ENCODE measurements around the gene IER5.

IER5 gene

DNA sequence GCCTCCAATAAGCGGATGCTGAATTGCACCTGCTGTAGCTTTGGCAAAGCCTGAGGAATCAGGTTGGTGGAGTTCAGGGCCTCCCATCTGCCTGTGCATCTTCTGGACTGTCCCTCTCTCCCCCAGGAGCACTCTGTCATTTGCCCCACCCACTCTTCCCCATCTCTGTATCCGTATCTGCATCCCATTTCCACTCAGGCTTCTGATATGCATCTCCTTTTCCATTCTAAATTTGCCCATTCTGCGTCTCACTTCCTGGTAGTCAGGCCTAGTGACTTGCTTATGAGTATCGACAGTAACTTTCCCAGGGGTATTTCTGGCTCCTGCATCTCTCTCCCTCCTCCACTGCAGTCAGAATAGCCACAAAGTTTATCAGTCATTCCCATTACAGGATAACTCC is 39.1 kb upstream of the IER5 start (continued):
- TF ChIP-seq, protein P1, sequence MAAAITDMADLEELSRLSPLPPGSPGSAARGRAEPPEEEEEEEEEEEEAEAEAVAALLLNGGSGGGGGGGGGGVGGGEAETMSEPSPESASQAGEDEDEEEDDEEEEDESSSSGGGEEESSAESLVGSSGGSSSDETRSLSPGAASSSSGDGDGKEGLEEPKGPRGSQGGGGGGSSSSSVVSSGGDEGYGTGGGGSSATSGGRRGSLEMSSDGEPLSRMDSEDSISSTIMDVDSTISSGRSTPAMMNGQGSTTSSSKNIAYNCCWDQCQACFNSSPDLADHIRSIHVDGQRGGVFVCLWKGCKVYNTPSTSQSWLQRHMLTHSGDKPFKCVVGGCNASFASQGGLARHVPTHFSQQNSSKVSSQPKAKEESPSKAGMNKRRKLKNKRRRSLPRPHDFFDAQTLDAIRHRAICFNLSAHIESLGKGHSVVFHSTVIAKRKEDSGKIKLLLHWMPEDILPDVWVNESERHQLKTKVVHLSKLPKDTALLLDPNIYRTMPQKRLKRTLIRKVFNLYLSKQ (tag by site-specific recombination; IDR thresholded peaks at IDR 0.05; ENCODE audit: borderline replicate concordance): no peak

DNA sequence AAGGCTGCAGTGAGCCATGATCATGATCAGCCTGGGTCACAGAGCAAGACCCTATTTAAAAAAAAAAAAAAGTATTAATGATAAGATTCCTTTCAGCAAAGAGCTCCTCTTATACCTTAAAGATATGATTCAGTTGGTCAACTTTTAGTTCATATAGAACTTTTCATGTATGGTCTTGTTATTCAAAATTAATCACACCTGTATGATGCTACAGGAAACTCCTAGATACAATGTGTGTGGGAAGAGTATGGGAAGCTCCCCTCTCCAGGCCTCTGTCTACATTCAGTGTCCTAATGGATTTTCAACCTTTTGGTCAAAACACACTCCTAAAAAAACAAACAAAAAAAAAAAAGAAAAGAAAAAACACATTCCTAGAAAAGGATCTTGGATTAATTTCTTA is 37.6 kb upstream of the IER5 start:
- CTCF ChIA-PET: interaction anchor here (0.6 to 1.9 kb wide), 4 partner anchors 11 to 77 kb away, joined by 3 to 9 read pairs (median 3); no protein-coding TSS in a partner anchor
- Histone ChIP-seq H3K27ac (ENCODE audit: extremely low read depth, low read depth, low read length) (no peak overlapping the region), H3K4me1 (ENCODE audit: control insufficient read depth, insufficient read depth, low read length) (no peaks in the 10 kb centered on the region), H3K4me3 (ENCODE audit: low read depth, low read length) (no peak overlapping the region), H3K9me3 (ENCODE audit: control insufficient read depth, insufficient read depth, low read depth, low read length) (no peaks in the 10 kb centered on the region), H3K36me3 (ENCODE audit: control insufficient read depth in 2 of 2, insufficient read depth in 1 of 2, low read length in 2 of 2) (no peaks in the 10 kb centered on the region)
- TF ChIP-seq, protein P2, sequence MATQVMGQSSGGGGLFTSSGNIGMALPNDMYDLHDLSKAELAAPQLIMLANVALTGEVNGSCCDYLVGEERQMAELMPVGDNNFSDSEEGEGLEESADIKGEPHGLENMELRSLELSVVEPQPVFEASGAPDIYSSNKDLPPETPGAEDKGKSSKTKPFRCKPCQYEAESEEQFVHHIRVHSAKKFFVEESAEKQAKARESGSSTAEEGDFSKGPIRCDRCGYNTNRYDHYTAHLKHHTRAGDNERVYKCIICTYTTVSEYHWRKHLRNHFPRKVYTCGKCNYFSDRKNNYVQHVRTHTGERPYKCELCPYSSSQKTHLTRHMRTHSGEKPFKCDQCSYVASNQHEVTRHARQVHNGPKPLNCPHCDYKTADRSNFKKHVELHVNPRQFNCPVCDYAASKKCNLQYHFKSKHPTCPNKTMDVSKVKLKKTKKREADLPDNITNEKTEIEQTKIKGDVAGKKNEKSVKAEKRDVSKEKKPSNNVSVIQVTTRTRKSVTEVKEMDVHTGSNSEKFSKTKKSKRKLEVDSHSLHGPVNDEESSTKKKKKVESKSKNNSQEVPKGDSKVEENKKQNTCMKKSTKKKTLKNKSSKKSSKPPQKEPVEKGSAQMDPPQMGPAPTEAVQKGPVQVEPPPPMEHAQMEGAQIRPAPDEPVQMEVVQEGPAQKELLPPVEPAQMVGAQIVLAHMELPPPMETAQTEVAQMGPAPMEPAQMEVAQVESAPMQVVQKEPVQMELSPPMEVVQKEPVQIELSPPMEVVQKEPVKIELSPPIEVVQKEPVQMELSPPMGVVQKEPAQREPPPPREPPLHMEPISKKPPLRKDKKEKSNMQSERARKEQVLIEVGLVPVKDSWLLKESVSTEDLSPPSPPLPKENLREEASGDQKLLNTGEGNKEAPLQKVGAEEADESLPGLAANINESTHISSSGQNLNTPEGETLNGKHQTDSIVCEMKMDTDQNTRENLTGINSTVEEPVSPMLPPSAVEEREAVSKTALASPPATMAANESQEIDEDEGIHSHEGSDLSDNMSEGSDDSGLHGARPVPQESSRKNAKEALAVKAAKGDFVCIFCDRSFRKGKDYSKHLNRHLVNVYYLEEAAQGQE (tag by site-specific recombination; IDR thresholded peaks at IDR 0.05): no peak
- no peak for TF ChIP-seq WT1 (tag by site-specific recombination; IDR thresholded peaks at IDR 0.05)
- no peak for TF ChIP-seq ZNF473 (tag by site-specific recombination; IDR thresholded peaks at IDR 0.05)
- no peak for TF ChIP-seq ZNF423 (tag by site-specific recombination; IDR thresholded peaks at IDR 0.05)
- no peak for TF ChIP-seq ZFP3 (tag by site-specific recombination; IDR thresholded peaks at IDR 0.05; ENCODE audit: low read depth)
- no peak for TF ChIP-seq ZNF121 (tag by site-specific recombination; IDR thresholded peaks at IDR 0.05)
- TF ChIP-seq, protein P3, sequence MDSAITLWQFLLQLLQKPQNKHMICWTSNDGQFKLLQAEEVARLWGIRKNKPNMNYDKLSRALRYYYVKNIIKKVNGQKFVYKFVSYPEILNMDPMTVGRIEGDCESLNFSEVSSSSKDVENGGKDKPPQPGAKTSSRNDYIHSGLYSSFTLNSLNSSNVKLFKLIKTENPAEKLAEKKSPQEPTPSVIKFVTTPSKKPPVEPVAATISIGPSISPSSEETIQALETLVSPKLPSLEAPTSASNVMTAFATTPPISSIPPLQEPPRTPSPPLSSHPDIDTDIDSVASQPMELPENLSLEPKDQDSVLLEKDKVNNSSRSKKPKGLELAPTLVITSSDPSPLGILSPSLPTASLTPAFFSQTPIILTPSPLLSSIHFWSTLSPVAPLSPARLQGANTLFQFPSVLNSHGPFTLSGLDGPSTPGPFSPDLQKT (IDR thresholded peaks at IDR 0.05; ENCODE audit: borderline replicate concordance, low read depth, low read length): no peak
- TF ChIP-seq ZNF610 (tag by site-specific recombination; IDR thresholded peaks at IDR 0.05; ENCODE audit: borderline replicate concordance): no peak
- TF ChIP-seq MYNN (tag by site-specific recombination; IDR thresholded peaks at IDR 0.05; ENCODE audit: borderline replicate concordance): no peak
- TF ChIP-seq, protein P4, sequence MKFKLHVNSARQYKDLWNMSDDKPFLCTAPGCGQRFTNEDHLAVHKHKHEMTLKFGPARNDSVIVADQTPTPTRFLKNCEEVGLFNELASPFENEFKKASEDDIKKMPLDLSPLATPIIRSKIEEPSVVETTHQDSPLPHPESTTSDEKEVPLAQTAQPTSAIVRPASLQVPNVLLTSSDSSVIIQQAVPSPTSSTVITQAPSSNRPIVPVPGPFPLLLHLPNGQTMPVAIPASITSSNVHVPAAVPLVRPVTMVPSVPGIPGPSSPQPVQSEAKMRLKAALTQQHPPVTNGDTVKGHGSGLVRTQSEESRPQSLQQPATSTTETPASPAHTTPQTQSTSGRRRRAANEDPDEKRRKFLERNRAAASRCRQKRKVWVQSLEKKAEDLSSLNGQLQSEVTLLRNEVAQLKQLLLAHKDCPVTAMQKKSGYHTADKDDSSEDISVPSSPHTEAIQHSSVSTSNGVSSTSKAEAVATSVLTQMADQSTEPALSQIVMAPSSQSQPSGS (tag by site-specific recombination; IDR thresholded peaks at IDR 0.05; ENCODE audit: low read depth): no peak
- TF ChIP-seq, protein P5, sequence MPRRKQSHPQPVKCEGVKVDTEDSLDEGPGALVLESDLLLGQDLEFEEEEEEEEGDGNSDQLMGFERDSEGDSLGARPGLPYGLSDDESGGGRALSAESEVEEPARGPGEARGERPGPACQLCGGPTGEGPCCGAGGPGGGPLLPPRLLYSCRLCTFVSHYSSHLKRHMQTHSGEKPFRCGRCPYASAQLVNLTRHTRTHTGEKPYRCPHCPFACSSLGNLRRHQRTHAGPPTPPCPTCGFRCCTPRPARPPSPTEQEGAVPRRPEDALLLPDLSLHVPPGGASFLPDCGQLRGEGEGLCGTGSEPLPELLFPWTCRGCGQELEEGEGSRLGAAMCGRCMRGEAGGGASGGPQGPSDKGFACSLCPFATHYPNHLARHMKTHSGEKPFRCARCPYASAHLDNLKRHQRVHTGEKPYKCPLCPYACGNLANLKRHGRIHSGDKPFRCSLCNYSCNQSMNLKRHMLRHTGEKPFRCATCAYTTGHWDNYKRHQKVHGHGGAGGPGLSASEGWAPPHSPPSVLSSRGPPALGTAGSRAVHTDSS (tag by site-specific recombination; IDR thresholded peaks at IDR 0.05): no peak
- TF ChIP-seq ZNF155 (tag by site-specific recombination; IDR thresholded peaks at IDR 0.05): no peak
- TF ChIP-seq, protein P6, sequence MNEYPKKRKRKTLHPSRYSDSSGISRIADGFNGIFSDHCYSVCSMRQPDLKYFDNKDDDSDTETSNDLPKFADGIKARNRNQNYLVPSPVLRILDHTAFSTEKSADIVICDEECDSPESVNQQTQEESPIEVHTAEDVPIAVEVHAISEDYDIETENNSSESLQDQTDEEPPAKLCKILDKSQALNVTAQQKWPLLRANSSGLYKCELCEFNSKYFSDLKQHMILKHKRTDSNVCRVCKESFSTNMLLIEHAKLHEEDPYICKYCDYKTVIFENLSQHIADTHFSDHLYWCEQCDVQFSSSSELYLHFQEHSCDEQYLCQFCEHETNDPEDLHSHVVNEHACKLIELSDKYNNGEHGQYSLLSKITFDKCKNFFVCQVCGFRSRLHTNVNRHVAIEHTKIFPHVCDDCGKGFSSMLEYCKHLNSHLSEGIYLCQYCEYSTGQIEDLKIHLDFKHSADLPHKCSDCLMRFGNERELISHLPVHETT (tag by site-specific recombination; IDR thresholded peaks at IDR 0.05): no peak
- POLR2A ChIA-PET: interaction anchor here (0.6 kb wide), 1 partner anchor 28 kb away, joined by 7 read pairs; no protein-coding TSS in a partner anchor

All from HEK293 (cell line).